ENCODE data around the gene CHPF.

Gene CHPF

DNA sequence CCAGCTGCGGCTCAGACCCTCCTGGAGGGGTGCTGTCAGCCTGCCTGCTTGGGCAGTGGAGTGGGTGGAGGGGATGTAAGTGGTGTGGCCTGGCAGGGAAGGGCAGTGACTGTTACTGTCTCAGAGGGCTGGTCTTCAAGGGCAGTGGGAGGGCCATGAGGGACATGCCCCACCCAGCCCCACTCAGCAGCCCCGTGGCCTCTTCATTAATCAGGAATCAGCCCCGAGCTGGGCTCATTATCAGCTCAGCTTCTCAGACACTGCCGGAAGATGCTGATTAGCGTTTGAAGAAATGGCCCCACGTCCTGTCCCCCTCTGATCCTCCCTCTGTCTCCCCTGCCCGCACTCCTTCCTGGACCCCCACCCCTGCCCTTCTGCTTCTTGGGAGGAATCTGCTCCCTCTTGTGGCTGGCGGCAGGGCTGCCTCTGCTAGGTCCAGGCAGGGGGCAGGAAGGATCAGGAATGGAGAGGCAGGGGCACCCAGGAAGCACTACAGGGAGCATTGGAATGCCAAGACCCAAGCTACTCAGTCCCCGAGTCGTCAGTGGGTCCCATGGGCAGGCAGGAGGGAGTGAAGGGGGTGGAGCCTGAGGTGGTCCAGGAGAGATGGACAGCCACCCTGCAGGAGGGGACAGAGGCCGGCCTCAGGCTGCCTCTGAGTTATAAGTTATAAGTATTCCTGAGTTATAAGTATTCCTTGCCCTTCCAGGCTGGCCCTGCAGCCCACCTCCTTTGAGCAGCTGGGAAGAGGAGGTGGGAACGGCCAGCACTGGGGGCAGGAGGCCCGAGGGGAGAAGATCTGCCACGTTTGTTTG, 22.3 kb downstream of the CHPF start:
- ChIA-PET POLR2A (interaction anchor here (1.1 to 1.8 kb wide), 3 partner anchors 11 to 23 kb away, joined by 3 to 8 read pairs (median 4); partner anchors contain the start of gene GMPPA), CTCF (interaction anchor here (0.6 to 5.9 kb wide), 21 partner anchors 9 to 244 kb away, joined by 3 to 61 read pairs (median 4); partner anchors contain the start of genes DNPEP and GMPPA)
- Histone ChIP-seq H3K27ac (ENCODE audit: extremely low read depth, low read depth, low read length) (no peak overlapping the region), H3K36me3 (ENCODE audit: control insufficient read depth in 2 of 2, insufficient read depth in 1 of 2, low read length in 2 of 2) (no peaks in the 10 kb centered on the region), H3K4me1 (ENCODE audit: control insufficient read depth, insufficient read depth, low read length) (peaks cover 7% of the 10 kb centered on the region), H3K4me3 (ENCODE audit: low read depth, low read length) (no peak overlapping the region), H3K9me3 (ENCODE audit: control insufficient read depth, insufficient read depth, low read depth, low read length) (no peaks in the 10 kb centered on the region)
- TF ChIP-seq ZNF623 (tag by site-specific recombination; IDR thresholded peaks at IDR 0.05): no peak
- 0 out of 2 replicates have a peak, but pooled peaks have one; percentile 10 for TF ChIP-seq ZNF341 (tag by site-specific recombination; IDR thresholded peaks at IDR 0.05; ENCODE audit: low read depth)
- TF ChIP-seq ZNF16 (tag by site-specific recombination; IDR thresholded peaks at IDR 0.05; ENCODE audit: low read depth): no peak
- TF ChIP-seq, protein P1, sequence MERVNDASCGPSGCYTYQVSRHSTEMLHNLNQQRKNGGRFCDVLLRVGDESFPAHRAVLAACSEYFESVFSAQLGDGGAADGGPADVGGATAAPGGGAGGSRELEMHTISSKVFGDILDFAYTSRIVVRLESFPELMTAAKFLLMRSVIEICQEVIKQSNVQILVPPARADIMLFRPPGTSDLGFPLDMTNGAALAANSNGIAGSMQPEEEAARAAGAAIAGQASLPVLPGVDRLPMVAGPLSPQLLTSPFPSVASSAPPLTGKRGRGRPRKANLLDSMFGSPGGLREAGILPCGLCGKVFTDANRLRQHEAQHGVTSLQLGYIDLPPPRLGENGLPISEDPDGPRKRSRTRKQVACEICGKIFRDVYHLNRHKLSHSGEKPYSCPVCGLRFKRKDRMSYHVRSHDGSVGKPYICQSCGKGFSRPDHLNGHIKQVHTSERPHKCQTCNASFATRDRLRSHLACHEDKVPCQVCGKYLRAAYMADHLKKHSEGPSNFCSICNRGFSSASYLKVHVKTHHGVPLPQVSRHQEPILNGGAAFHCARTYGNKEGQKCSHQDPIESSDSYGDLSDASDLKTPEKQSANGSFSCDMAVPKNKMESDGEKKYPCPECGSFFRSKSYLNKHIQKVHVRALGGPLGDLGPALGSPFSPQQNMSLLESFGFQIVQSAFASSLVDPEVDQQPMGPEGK (tag by site-specific recombination; IDR thresholded peaks at IDR 0.05): peak; percentile 44
- TF ChIP-seq, protein P2, sequence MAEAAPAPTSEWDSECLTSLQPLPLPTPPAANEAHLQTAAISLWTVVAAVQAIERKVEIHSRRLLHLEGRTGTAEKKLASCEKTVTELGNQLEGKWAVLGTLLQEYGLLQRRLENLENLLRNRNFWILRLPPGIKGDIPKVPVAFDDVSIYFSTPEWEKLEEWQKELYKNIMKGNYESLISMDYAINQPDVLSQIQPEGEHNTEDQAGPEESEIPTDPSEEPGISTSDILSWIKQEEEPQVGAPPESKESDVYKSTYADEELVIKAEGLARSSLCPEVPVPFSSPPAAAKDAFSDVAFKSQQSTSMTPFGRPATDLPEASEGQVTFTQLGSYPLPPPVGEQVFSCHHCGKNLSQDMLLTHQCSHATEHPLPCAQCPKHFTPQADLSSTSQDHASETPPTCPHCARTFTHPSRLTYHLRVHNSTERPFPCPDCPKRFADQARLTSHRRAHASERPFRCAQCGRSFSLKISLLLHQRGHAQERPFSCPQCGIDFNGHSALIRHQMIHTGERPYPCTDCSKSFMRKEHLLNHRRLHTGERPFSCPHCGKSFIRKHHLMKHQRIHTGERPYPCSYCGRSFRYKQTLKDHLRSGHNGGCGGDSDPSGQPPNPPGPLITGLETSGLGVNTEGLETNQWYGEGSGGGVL (tag by site-specific recombination; IDR thresholded peaks at IDR 0.05): 0 out of 2 replicates have a peak, but pooled peaks have one; percentile 23
- TF ChIP-seq ZFP37 (tag by site-specific recombination; IDR thresholded peaks at IDR 0.05): no peak
- peak; percentile 79; the same call in 1 of the 2 replicates for TF ChIP-seq ZNF223 (tag by site-specific recombination; IDR thresholded peaks at IDR 0.05)
- TF ChIP-seq, protein P3, sequence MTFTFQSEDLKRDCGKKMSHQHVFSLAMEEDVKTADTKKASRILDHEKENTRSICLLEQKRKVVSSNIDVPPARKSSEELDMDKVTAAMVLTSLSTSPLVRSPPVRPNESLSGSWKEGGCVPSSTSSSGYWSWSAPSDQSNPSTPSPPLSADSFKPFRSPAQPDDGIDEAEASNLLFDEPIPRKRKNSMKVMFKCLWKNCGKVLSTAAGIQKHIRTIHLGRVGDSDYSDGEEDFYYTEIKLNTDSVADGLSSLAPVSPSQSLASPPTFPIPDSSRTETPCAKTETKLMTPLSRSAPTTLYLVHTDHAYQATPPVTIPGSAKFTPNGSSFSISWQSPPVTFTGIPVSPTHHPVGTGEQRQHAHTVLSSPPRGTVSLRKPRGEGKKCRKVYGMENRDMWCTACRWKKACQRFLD (tag by site-specific recombination; IDR thresholded peaks at IDR 0.05): no peak
- no peak for TF ChIP-seq KLF1 (tag by site-specific recombination; IDR thresholded peaks at IDR 0.05)
- TF ChIP-seq, protein P4, sequence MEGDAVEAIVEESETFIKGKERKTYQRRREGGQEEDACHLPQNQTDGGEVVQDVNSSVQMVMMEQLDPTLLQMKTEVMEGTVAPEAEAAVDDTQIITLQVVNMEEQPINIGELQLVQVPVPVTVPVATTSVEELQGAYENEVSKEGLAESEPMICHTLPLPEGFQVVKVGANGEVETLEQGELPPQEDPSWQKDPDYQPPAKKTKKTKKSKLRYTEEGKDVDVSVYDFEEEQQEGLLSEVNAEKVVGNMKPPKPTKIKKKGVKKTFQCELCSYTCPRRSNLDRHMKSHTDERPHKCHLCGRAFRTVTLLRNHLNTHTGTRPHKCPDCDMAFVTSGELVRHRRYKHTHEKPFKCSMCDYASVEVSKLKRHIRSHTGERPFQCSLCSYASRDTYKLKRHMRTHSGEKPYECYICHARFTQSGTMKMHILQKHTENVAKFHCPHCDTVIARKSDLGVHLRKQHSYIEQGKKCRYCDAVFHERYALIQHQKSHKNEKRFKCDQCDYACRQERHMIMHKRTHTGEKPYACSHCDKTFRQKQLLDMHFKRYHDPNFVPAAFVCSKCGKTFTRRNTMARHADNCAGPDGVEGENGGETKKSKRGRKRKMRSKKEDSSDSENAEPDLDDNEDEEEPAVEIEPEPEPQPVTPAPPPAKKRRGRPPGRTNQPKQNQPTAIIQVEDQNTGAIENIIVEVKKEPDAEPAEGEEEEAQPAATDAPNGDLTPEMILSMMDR (tag by site-specific recombination; IDR thresholded peaks at IDR 0.05): peak; percentile 85
- peak; percentile 73 for TF ChIP-seq GLIS2 (tag by site-specific recombination; IDR thresholded peaks at IDR 0.05)
- TF ChIP-seq ZNF548 (tag by site-specific recombination; IDR thresholded peaks at IDR 0.05): no peak
- 0 out of 2 replicates have a peak, but pooled peaks have one; percentile 23 for TF ChIP-seq ZNF423 (tag by site-specific recombination; IDR thresholded peaks at IDR 0.05)
- 0 out of 2 replicates have a peak, but pooled peaks have one; percentile 5 for TF ChIP-seq ZFHX2 (tag by site-specific recombination; conservative IDR thresholded peaks at IDR 0.05)
- TF ChIP-seq ZNF404 (tag by site-specific recombination; IDR thresholded peaks at IDR 0.05): no peak
- TF ChIP-seq SP3 (tag by site-specific recombination; IDR thresholded peaks at IDR 0.05): peak; percentile 50; the same call in 1 of the 2 replicates
- peak; percentile 22; the same call in 1 of the 2 replicates for TF ChIP-seq SP2 (tag by site-specific recombination; IDR thresholded peaks at IDR 0.05)
- TF ChIP-seq ZNF394 (tag by site-specific recombination; IDR thresholded peaks at IDR 0.05; ENCODE audit: borderline replicate concordance): no peak
- peak; percentile 32; the same call in 1 of the 2 replicates for TF ChIP-seq ZNF654 (tag by site-specific recombination; IDR thresholded peaks at IDR 0.05; ENCODE audit: low read depth)
- no peak for TF ChIP-seq ZNF292 (tag by site-specific recombination; IDR thresholded peaks at IDR 0.05; ENCODE audit: borderline replicate concordance, low read depth)
- no peak for TF ChIP-seq ZNF354C (tag by site-specific recombination; IDR thresholded peaks at IDR 0.05; ENCODE audit: borderline replicate concordance, low read depth)
- TF ChIP-seq ZNF658 (tag by site-specific recombination; IDR thresholded peaks at IDR 0.05): no peak
- 0 out of 2 replicates have a peak, but pooled peaks have one; percentile 14 for TF ChIP-seq ZBTB17 (tag by site-specific recombination; IDR thresholded peaks at IDR 0.05)
- no peak for TF ChIP-seq ZNF624 (tag by site-specific recombination; IDR thresholded peaks at IDR 0.05)
- TF ChIP-seq ZNF335 (tag by site-specific recombination; conservative IDR thresholded peaks at IDR 0.05): no peak
- TF ChIP-seq ZIC2 (tag by site-specific recombination; IDR thresholded peaks at IDR 0.05): 0 out of 2 replicates have a peak, but pooled peaks have one; percentile 43
- TF ChIP-seq GLIS1 (tag by site-specific recombination; IDR thresholded peaks at IDR 0.05): peak; percentile 47
- TF ChIP-seq BCL11B (tag by site-specific recombination; IDR thresholded peaks at IDR 0.05; ENCODE audit: low read depth): no peak
- no peak for TF ChIP-seq ZNF776 (tag by site-specific recombination; IDR thresholded peaks at IDR 0.05; ENCODE audit: borderline replicate concordance)

Data from HEK293 (cell line).